GM11168 (cell line): ENCODE results near the gene CDC5L.
"Not testable (repeated sequence)": the region's sequence is repeated elsewhere in the genome, so short reads cannot be mapped to it uniquely, and the experiment has no call there.

Experiments
- in situ Hi-C: fragments of 300-500 bp; cut with MboI; formaldehyde crosslinking; loops from one replicate; pipeline ENCODE4 v1.12.0; 2022; ENCODE audit warnings: low sequenced_read_pairs; ENCODE audit not compliant: unreplicated experiment

CDC5L gene

GRCh38 chr6:44387346-44388134 is at the start of gene CDC5L:
Gene CDC5L, plus strand, starts transcription at chr6:44387706. Its CDS starts 118 bp downstream, at chr6:44387824.
- in situ Hi-C loops = no loop called here

DNA sequence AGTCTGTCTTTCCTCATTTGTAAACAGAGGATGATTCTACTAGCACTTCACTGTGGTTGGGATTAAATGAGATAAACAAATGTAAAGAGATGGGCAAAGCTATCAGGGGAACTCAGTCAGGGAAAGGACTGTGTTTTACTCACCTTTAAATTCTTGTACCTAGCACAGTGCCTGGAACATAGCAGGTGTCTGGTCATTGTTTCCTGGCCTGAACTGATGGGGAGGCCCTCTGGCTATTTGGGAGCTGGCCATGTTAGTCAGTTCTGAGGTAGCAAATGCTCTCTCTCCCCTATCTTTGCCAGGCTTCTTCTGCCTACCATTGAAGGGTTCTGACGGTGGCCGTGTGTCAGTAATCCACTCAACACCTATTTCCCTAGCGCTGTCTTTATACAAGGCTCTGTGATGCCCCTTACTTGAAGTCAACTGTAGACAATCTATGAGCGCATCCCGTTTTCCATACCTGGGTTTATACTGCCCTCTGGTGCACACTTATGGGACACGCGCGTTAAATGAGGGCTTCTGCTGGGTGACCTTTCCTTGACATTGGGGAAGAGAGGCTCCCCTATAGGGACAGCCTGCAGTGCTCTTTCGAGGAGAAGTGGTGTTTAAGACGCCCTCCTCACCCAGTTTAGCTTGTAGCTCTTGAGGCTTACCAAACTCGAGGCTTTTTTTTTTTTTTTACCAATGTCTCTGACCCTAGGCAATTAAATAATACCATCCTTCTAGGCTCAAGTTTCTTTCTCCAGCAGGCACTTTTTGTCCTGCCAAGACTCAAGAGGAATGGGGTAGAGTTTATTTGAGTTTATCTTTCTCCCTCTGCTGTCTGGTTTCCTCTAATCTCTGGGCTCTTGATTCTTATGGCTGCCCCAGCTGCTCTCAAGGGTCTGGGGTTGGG is 49.0 kb upstream of the CDC5L start:
- in situ Hi-C loops = loop anchor here (10.0 kb wide), 1 partner anchor 174 kb away; no protein-coding TSS in a partner anchor

DNA sequence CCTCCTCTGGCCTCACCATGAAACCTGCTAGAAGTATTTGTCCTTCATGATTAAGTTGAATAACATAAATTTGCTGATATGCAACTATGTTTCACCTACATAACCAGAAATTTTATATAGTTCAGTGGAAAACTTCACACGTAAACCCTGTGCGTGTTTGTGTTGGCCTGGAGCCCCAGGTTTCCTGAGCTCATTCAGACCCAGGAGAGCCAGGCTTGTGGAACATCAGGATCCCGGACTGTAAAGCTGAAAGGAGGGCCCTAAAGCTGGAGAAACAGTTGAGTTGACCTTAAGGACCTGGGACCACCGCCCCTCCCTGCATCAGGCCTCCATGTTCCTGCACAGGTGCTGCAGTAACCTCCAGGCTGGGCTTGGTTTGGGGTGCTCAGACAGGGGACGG is 48.2 kb upstream of the CDC5L start:
- in situ Hi-C loops = loop anchor here (10.0 kb wide), 1 partner anchor 174 kb away; no protein-coding TSS in a partner anchor

GRCh38 chr6:44339763-44340625 is 47.5 kb upstream of the CDC5L start:
- in situ Hi-C loops = loop anchor here (10.0 kb wide), 1 partner anchor 175 kb away; no protein-coding TSS in a partner anchor

- in situ Hi-C loops = no loop called here
Observed at GRCh38 chr6:44341095-44341890, 46.2 kb upstream of the CDC5L start.

GRCh38 chr6:44342052-44342451 is 45.5 kb upstream of the CDC5L start:
- in situ Hi-C loops = no loop called here

DNA sequence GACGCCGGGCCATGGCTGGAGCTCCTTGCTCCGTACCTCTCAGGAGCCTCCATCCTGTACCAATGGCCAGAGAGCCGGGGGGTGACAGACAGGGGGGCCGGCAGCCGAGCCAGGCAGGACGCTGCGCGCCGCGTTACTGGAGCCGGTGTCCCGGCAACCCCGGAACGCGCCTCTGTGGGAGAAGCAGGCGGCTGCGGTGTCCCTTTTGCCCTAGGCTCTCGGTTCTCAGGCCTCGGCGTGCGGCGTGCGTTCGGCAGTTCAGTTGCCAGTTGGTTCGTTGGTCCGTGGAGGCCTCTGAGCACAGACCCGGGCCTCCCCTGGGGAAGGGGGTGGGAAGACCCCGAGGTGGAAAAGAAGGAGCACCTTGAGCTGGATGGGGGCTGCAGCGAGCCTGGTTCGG is 45.0 kb upstream of the CDC5L start, which contains the start of gene SPATS1:
Gene SPATS1 (plus strand): TSS at position 162 of the 400 bp plus-strand sequence. CDS start 446 bp downstream, outside the sequence.
- in situ Hi-C loops = no loop called here

GRCh38 chr6:44346818-44347217 is 40.7 kb upstream of the CDC5L start:
- in situ Hi-C loops = not testable (repeated sequence)

DNA sequence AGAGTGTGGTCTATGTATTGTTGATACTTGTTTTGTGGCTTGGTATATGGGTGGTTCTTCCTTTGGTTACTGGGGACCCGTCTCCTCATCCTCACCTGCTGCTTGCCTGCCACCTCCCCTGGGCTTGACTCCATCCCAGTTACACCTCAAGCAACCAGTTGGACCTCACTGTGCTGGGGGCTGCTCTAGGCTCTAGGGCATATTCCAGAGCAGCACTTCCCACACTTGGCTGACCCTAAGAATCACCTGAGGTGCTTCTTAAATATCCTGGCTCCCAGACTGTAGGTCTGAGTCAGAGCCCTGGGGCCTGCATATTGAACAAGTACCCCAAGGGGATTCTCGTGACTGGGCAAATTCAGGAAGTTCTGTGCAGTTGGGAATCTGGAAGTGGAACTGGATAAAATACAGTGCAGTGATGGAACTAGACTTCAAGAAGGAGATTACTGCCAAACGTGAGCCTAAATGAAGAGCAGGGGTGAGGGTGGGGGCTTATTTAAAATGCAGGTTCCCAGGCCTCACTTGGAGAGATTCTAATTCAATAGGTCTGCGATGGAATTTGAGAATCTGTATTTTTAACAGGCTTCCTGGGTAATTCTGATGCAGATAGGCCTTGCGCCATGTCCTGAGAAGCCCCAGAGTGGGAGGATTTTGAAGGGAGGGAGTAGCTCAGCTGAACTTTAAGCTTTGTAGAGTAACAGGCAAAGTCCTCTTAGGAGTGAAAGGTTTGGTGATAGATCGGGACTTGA is 37.4 kb upstream of the CDC5L start:
- in situ Hi-C loops = no loop called here

GRCh38 chr6:44350650-44350994 is 36.9 kb upstream of the CDC5L start:
- in situ Hi-C loops = not testable (repeated sequence)

DNA sequence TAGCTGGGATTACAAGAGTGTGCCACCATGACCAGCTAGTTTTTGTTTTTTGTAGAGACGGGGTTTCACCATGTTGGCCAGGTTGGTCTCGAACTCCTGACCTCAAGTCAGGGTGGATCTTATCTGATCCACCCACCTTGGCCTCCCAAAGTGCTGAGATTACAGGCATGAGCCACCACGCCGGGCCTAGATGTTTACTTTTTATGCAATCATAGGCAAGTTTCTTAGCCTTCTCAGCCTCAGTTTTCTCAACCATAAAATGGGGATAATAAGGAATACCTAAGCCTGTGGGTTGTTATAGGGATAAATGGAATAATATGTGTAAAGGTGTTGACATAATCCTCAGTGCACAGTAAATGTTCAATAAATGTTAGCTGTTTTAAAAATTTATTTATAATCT is 35.2 kb upstream of the CDC5L start:
- in situ Hi-C loops = no loop called here

DNA sequence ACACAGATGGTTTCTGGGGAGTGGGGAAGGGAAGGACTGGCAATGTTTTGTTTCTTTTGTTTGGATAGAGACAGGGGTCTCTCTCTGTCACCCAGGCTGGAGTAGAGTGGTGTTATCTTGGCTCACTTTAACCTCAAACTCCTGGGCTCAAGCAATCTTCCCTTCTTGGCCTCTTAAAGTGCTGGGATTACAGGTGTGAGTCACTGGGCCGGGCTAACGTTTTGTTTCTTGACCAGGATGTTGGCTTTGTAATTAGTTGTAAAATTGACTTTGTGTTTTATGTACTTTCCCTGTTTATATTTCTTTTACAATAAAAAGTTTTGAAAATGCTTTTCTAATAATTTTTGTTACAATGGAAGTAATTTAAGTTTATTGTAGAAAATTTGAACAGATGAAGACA is 34.2 kb upstream of the CDC5L start:
- in situ Hi-C loops = no loop called here

- in situ Hi-C loops = no loop called here
Observed at GRCh38 chr6:44355640-44356039, 31.9 kb upstream of the CDC5L start.

GRCh38 chr6:44356487-44356886 is 31.0 kb upstream of the CDC5L start:
- in situ Hi-C loops = no loop called here

GRCh38 chr6:44359973-44360372 is 27.5 kb upstream of the CDC5L start:
- in situ Hi-C loops = no loop called here

GRCh38 chr6:44361947-44362346 is 25.6 kb upstream of the CDC5L start:
- in situ Hi-C loops = no loop called here

- in situ Hi-C loops = no loop called here
Observed at GRCh38 chr6:44363377-44363926, 24.1 kb upstream of the CDC5L start.

DNA sequence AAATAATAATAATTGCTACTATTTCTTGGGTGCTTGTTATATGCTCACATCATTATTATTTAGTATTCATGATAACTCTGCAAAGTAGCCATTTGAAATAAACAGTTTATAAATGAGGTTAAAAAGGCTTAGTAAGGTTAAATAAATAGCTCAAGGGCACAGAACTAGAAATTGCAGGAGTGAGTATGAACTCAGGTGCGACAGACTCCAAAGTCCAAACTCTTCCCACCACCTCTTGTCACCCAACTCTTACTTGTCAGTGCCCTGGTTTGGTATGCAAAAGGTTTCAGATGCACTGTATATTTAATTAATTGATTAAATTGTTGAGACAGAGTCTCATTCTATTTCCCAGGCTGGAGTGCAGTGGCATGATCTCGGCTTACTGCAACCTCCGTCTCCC is 20.7 kb upstream of the CDC5L start:
- in situ Hi-C loops = no loop called here
